Measurements from ENCODE around the gene FTO.

DNA sequence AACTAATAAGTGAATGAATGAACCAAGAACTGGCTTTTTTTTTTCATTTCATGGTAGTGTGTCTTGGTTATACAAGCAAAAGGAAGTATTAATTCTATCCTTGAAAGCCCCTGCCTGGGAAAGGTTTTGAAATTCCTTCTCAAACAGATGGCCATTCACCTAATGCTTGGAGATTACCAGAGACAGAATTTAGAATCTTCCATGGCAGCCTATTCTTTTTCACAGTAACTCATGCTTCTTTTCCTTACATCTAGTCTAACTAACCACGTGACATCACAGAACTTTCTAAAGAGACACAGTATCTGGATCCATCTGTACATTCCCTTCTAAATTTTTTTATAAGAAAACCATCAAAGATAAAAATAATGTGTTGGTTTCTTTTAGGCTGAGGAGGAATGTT is 151.6 kb downstream of the FTO start:
- TF ChIP-seq, protein P1, sequence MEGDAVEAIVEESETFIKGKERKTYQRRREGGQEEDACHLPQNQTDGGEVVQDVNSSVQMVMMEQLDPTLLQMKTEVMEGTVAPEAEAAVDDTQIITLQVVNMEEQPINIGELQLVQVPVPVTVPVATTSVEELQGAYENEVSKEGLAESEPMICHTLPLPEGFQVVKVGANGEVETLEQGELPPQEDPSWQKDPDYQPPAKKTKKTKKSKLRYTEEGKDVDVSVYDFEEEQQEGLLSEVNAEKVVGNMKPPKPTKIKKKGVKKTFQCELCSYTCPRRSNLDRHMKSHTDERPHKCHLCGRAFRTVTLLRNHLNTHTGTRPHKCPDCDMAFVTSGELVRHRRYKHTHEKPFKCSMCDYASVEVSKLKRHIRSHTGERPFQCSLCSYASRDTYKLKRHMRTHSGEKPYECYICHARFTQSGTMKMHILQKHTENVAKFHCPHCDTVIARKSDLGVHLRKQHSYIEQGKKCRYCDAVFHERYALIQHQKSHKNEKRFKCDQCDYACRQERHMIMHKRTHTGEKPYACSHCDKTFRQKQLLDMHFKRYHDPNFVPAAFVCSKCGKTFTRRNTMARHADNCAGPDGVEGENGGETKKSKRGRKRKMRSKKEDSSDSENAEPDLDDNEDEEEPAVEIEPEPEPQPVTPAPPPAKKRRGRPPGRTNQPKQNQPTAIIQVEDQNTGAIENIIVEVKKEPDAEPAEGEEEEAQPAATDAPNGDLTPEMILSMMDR (IDR thresholded peaks at IDR 0.05 in 4 of 5, conservative IDR thresholded peaks at IDR 0.05 in 1 of 5) = no peak
- TF ChIP-seq POLR2A (IDR thresholded peaks at IDR 0.05) = no peak

Measured in gastrocnemius medialis (tissue), 4 donors.